ENCODE results near the gene EGF.

Gene EGF

GRCh38 chr4:109979920-109980717 lies 67.4 kb downstream of the EGF start:
- TF ChIP-seq, protein P1, sequence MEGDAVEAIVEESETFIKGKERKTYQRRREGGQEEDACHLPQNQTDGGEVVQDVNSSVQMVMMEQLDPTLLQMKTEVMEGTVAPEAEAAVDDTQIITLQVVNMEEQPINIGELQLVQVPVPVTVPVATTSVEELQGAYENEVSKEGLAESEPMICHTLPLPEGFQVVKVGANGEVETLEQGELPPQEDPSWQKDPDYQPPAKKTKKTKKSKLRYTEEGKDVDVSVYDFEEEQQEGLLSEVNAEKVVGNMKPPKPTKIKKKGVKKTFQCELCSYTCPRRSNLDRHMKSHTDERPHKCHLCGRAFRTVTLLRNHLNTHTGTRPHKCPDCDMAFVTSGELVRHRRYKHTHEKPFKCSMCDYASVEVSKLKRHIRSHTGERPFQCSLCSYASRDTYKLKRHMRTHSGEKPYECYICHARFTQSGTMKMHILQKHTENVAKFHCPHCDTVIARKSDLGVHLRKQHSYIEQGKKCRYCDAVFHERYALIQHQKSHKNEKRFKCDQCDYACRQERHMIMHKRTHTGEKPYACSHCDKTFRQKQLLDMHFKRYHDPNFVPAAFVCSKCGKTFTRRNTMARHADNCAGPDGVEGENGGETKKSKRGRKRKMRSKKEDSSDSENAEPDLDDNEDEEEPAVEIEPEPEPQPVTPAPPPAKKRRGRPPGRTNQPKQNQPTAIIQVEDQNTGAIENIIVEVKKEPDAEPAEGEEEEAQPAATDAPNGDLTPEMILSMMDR (IDR thresholded peaks at IDR 0.05), result no peak

- TF ChIP-seq, protein P1 (IDR thresholded peaks at IDR 0.05), result no peak
These were observed 69.3 kb downstream of the EGF start for GRCh38 chr4:109981936-109982335.

DNA sequence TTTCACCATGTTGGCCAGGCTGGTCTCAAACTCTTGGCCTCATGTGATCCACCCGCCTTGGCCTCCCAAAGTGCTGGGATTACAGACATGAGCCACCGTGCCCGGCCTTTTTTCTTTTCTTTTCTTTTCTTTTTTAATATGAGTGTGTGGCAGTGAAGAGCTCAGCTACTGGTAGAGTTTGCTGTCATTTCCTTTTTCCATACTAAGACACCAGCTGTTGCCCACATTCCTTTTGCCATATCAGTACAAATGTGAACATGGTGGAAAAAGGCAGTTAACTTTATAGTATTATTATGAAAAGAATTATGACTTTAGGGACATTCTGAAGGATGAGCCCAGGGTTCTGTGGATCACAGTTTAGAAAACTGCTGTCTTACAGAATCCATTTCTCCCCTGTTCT lies 69.8 kb downstream of the EGF start:
- TF ChIP-seq, protein P1 (IDR thresholded peaks at IDR 0.05), result no peak

GRCh38 chr4:109985993-109986974 lies 73.6 kb downstream of the EGF start:
- TF ChIP-seq, protein P1 (IDR thresholded peaks at IDR 0.05), result no peak

DNA sequence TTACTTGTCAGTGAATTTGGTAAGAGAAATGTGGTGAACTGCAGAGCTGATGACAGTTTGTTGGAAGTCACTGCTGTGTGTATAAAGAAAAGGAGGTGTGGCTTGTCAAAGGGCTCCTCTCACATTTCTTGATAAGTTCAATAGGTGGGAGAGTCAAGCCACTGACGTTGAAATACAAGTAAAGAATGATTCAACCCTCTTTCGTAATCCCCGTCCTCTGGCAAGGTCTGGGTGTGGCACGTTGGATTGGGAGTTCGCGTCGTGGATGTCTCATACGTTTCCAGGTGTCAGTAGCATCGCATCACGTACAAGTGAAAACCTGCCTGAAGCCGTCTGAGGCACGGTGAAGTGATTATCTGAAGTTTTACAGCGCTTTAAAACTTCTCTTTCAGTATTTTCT lies 76.4 kb downstream of the EGF start:
- TF ChIP-seq, protein P1 (IDR thresholded peaks at IDR 0.05), result no peak

GRCh38 chr4:109989618-109990017 lies 76.9 kb downstream of the EGF start:
- TF ChIP-seq, protein P1 (IDR thresholded peaks at IDR 0.05), result no peak
